22Rv1 (cell line): ENCODE results near the gene NOX5.
A peak's percentile ranks its signal among the peaks of the same experiment; 100 is the strongest.

Source experiments
- H3K27ac ChIP-seq: fragments of 450-650 bp; 2 replicates; pipeline ENCODE4 v1.5.1; 2017
- ZFX ChIP-seq: fragments of 450-650 bp; IDR thresholded peaks from 2 replicates; pipeline ENCODE4 v1.6.1; 2017; ENCODE audit warnings: antibody characterized with exemption, borderline replicate concordance
- TF ChIP-seq, protein P1 (sequence below): fragments of 450-650 bp; IDR thresholded peaks from 2 replicates; pipeline ENCODE4 v1.5.1; 2017; ENCODE audit warnings: mild to moderate bottlenecking

NOX5 gene

DNA sequence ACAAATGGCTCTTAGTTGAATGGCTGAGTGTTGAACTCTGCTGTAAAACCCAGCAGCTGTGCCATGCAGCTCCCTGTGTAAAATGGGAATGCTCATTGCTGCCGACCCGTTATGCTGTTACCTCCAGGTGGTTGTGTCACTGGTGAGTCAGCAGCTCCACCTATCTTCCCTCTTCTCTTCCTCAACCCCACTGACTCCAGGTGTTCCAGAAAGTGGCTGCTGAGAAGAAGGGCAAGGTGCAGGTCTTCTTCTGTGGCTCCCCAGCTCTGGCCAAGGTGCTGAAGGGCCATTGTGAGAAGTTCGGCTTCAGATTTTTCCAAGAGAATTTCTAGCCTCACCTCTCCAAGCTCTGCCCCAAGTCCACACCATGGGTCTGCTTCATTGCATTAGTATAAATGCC is 41.9 kb downstream of the NOX5 start:
- TF ChIP-seq, protein P1, sequence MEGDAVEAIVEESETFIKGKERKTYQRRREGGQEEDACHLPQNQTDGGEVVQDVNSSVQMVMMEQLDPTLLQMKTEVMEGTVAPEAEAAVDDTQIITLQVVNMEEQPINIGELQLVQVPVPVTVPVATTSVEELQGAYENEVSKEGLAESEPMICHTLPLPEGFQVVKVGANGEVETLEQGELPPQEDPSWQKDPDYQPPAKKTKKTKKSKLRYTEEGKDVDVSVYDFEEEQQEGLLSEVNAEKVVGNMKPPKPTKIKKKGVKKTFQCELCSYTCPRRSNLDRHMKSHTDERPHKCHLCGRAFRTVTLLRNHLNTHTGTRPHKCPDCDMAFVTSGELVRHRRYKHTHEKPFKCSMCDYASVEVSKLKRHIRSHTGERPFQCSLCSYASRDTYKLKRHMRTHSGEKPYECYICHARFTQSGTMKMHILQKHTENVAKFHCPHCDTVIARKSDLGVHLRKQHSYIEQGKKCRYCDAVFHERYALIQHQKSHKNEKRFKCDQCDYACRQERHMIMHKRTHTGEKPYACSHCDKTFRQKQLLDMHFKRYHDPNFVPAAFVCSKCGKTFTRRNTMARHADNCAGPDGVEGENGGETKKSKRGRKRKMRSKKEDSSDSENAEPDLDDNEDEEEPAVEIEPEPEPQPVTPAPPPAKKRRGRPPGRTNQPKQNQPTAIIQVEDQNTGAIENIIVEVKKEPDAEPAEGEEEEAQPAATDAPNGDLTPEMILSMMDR, result no peak
- no peak for TF ChIP-seq ZFX
- H3K27ac ChIP-seq, result no peak overlapping the region

DNA sequence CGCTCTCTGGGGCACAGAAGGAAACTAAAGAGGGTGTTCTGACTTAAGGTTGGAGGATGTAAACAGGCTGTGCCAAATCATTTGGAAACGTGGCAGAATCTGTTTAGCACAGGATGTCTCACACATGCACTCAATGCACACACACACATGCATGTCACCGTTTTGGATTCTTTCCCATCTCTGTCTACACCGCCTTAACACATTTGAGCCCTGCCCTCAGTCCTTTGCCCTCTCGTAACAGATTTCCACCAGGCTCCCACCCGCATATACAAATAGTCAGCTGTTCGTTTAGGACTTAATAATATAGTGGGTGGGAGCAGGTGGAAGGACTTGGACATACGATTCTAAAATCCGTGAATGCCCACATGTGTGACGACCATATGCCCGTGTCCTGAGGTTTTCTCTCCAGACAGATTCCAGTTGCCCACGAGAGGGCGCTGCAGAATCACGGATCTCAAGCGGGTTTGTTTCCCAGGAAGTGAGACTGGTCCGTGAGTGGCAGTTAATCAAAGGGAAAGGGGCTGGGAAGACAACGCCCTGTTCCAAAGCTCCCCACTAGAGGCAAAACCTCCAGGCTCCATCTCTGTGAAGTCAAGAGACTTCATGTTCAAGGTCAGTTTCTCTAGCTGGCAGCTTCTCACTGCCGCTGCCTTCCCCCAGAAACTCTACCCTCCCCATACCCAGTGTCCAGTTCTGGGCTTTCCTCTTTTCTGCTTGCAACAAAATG is 44.5 kb downstream of the NOX5 start:
- H3K27ac ChIP-seq, result no peak overlapping the region
- TF ChIP-seq ZFX, result no peak
- TF ChIP-seq, protein P1, result peak; percentile 86

DNA sequence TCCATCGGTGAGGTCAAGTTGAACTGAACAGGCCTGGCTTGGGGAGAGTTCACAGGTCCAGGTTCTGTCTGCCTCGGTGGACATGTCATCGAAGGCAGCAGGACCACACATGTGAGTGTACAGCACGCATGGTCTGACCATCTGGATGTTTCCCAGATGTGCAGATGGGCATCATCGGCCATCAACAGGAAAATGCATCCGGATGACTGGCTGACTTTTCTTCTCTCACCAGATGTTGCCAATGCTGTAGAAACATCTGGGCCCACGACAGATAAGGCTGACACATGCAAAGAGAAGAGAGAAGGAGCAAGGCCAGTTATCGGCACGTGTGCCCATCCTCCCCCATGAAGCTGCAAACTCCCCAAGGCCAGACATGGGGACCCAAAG is 45.1 kb downstream of the NOX5 start:
- TF ChIP-seq ZFX, result no peak
- TF ChIP-seq, protein P1, result no peak
- no peak overlapping the region for H3K27ac ChIP-seq

DNA sequence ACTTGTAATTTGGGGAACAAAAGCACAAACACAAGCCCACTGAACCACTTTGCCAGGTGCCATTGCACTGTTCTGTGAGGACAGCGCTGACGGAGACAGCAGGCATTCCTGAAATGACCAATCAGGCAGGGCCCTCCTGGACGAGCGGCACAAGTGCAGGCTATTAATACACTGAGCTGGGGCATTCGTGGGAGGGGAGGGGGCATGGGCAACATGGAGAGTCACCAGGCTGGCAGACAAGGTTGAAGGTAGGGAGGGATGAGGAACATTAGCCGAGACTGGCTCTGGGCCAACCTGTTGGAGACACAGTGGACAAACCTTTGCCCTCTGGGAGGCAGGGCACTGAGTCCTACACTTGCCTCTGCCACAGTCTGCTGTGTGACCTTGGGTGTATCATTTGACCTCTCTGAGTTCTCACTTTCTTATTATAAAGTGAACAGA is 45.6 kb downstream of the NOX5 start:
- TF ChIP-seq ZFX, result no peak
- TF ChIP-seq, protein P1, result no peak
- H3K27ac ChIP-seq, result no peak overlapping the region

DNA sequence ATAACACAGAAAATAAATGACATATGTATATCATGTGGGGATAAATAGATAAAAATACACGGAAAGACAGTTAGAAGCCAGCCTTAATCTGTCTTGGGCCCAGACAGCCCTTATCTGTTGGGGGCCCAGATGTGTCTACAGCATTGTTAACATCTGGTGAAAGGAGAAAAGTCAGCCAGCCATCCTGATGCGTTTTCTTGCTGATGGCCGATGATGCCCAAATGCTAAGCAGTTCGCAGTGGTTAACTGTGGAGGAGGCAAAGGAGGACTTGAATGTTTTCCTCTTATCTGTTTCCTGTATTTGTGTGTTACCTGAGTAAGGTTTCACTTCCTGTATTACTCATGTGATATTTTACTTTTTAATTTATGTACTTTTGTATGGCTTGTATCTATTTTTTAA is 46.2 kb downstream of the NOX5 start:
- no peak for TF ChIP-seq ZFX
- TF ChIP-seq, protein P1, result no peak
- no peak overlapping the region for H3K27ac ChIP-seq

DNA sequence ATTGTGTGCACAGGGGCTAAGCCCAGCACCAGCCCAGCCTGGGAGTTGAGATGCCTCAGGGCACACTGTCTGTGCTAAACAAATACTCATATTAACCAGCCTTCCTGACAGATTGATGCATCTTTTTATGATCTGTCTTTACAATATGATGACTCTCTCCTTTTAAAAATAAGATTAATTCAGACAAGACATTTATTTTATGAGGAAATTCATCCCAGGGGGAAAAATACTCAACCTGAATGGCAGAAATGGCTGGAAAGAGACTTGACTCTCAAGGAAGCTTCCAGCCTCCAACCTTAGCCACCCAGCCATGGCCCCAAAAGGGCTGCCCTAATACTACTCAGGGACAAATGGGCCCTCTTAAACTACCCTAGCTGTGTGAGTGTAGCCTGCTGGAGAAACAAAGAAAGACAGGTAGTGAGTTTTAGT is 46.9 kb downstream of the NOX5 start:
- H3K27ac ChIP-seq, result no peak overlapping the region
- TF ChIP-seq ZFX, result no peak
- TF ChIP-seq, protein P1, result no peak

DNA sequence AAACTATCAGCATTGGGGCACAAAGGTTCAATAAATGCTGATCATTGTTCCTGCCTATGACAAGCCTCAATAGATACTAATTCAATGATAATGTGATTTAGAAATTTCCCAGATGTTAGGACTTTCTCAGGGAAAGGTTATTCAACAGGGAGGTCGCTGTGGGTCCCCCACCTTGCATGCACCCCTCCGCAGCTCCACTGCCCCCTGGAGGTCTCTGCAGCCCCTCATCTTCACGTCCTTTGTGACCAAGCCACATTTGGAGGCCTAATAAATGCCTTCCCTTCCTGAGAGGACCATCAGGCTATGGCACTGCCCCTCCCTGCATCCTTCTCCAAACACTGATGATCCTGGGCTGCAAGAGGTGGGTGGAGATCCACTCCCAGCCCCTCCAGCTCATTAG is 50.2 kb downstream of the NOX5 start:
- TF ChIP-seq, protein P1, result no peak
- TF ChIP-seq ZFX, result no peak

More for the DNA sequence above, 50.2 kb downstream of the NOX5 start:
- H3K27ac ChIP-seq, result no peak overlapping the region
